ENCODE results near the gene GAN. TPM values are rescaled to one million over a fixed set of nuclear protein-coding genes. Genes with fewer than 3 reads are reported as not detected.

Gene GAN
- total and polyA plus RNA-seq, 10 of the 15 experiments (the other 5 are each of a cell fraction or from before 2014, with no cell fraction given) = 0.42 to 8.4 (median 2.5) TPM

DNA sequence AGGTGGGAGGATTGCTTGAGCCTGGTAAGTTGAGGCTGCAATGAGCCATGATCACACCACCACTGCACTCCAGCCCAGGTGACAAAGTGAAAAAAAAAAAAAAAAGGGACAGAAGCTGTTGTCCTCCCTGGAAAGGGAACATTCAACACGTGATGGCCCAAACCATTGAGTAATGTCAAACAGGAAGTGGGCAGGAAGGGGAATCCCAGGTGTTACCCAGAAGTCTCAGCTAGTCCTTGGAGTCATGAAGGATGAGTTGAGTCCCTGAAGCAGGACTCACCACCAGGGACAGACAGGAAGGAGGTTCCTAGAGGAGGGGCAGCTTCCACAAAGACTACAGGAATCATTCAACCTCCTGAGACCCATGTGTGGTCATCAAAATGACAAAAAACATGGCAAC lies 110.0 kb downstream of the GAN start:
- no peak overlapping the region for H3K9ac ChIP-seq (ENCODE audit: control insufficient read depth, insufficient read depth, low read length)
- H3K27me3 ChIP-seq (replicated peaks in 1 of 2; ENCODE audit: control insufficient read depth in 2 of 2, insufficient read depth in 2 of 2, low read length in 1 of 2) = no peaks in the 10 kb centered on the region
- in situ Hi-C loops (cut with MboI) (no loop called here), intact Hi-C loops (cut with micrococcal nuclease; ENCODE audit: unreplicated experiment) (no loop called here)
- ATAC-seq (peak; percentile 84), FAIRE-seq (peak; percentile 78), DNase-seq (ENCODE audit: low read depth, low spot score) (peak; percentile 68)
- ChIA-PET CTCF (interaction anchor here (0.5 to 1.5 kb wide), 4 partner anchors 15 to 466 kb away, joined by 3 read pairs; no protein-coding TSS in a partner anchor), RAD21 (ENCODE audit: unreplicated experiment) (interaction anchor here (0.7 to 1.5 kb wide), 3 partner anchors 273 to 294 kb away, joined by 3 to 5 read pairs (median 4); no protein-coding TSS in a partner anchor), POLR2A (interaction anchor here (0.9 kb wide), 1 partner anchor 57 kb away, joined by 3 read pairs; no protein-coding TSS in a partner anchor), SMC1A (ENCODE audit: uncharacterized antibody, unreplicated experiment) (interaction anchor here (0.9 to 1.4 kb wide), 4 partner anchors 18 to 272 kb away, joined by 3 to 5 read pairs (median 3); no protein-coding TSS in a partner anchor)
- no peak overlapping the region for H3K4me3 ChIP-seq
- H4K20me1 ChIP-seq (ENCODE audit: control insufficient read depth, insufficient read depth) = no peaks in the 10 kb centered on the region
- H3K79me2 ChIP-seq (ENCODE audit: control insufficient read depth, insufficient read depth, low read length) = no peaks in the 10 kb centered on the region
- peaks cover 5% of the 10 kb centered on the region; the same call in 1 of the 2 replicates for H3K4me1 ChIP-seq (ENCODE audit: control insufficient read depth, insufficient read depth, low read length)
- no peaks in the 10 kb centered on the region for H3K36me3 ChIP-seq (ENCODE audit: control insufficient read depth in 2 of 2, insufficient read depth in 2 of 2, low read length in 1 of 2)
- peak overlapping the region; percentile 25 for H2AFZ ChIP-seq (ENCODE audit: control insufficient read depth, low read depth, low read length)
- no TSS peak for BruUV-seq (replicated peaks)
- H3K27ac ChIP-seq (ENCODE audit: control insufficient read depth, insufficient read depth) = no peak overlapping the region
- no peak overlapping the region for H3K4me2 ChIP-seq (ENCODE audit: control insufficient read depth, insufficient read depth)
- WGBS (ENCODE audit: insufficient coverage, insufficient replicate concordance, low lambda C conversion rate, missing lambda C conversion rate) = 0% methylated on average over 1 of the region's 1 CpG
- H3K9me3 ChIP-seq (replicated peaks; ENCODE audit: control insufficient read depth, insufficient read depth, low read length) = no peaks in the 10 kb centered on the region; the same call in 1 of the 3 replicates
- peak; percentile 72 to 82; a peak in 3 of 4 replicates for TF ChIP-seq BHLHE40 (IDR thresholded peaks at IDR 0.05; ENCODE audit: borderline replicate concordance in 1 of 2, low read depth in 2 of 2, low read length in 1 of 2)
- TF ChIP-seq BMI1 (IDR thresholded peaks at IDR 0.05; ENCODE audit: borderline replicate concordance) = no peak
- TF ChIP-seq, protein P1, sequence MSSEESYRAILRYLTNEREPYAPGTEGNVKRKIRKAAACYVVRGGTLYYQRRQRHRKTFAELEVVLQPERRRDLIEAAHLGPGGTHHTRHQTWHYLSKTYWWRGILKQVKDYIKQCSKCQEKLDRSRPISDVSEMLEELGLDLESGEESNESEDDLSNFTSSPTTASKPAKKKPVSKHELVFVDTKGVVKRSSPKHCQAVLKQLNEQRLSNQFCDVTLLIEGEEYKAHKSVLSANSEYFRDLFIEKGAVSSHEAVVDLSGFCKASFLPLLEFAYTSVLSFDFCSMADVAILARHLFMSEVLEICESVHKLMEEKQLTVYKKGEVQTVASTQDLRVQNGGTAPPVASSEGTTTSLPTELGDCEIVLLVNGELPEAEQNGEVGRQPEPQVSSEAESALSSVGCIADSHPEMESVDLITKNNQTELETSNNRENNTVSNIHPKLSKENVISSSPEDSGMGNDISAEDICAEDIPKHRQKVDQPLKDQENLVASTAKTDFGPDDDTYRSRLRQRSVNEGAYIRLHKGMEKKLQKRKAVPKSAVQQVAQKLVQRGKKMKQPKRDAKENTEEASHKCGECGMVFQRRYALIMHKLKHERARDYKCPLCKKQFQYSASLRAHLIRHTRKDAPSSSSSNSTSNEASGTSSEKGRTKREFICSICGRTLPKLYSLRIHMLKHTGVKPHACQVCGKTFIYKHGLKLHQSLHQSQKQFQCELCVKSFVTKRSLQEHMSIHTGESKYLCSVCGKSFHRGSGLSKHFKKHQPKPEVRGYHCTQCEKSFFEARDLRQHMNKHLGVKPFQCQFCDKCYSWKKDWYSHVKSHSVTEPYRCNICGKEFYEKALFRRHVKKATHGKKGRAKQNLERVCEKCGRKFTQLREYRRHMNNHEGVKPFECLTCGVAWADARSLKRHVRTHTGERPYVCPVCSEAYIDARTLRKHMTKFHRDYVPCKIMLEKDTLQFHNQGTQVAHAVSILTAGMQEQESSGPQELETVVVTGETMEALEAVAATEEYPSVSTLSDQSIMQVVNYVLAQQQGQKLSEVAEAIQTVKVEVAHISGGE (CRISPR knock-in tag; IDR thresholded peaks at IDR 0.05) = no peak
- TF ChIP-seq, protein P2, sequence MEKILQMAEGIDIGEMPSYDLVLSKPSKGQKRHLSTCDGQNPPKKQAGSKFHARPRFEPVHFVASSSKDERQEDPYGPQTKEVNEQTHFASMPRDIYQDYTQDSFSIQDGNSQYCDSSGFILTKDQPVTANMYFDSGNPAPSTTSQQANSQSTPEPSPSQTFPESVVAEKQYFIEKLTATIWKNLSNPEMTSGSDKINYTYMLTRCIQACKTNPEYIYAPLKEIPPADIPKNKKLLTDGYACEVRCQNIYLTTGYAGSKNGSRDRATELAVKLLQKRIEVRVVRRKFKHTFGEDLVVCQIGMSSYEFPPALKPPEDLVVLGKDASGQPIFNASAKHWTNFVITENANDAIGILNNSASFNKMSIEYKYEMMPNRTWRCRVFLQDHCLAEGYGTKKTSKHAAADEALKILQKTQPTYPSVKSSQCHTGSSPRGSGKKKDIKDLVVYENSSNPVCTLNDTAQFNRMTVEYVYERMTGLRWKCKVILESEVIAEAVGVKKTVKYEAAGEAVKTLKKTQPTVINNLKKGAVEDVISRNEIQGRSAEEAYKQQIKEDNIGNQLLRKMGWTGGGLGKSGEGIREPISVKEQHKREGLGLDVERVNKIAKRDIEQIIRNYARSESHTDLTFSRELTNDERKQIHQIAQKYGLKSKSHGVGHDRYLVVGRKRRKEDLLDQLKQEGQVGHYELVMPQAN (conservative IDR thresholded peaks at IDR 0.05) = no peak
- TF ChIP-seq SMAD5 (IDR thresholded peaks at IDR 0.05; ENCODE audit: low read depth) = no peak
- TF ChIP-seq CBX3 (IDR thresholded peaks at IDR 0.05; ENCODE audit: borderline replicate concordance, low read depth) = no peak
- TF ChIP-seq, protein P3, sequence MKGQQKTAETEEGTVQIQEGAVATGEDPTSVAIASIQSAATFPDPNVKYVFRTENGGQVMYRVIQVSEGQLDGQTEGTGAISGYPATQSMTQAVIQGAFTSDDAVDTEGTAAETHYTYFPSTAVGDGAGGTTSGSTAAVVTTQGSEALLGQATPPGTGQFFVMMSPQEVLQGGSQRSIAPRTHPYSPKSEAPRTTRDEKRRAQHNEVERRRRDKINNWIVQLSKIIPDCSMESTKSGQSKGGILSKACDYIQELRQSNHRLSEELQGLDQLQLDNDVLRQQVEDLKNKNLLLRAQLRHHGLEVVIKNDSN (IDR thresholded peaks at IDR 0.05; ENCODE audit: borderline replicate concordance, extremely low read length, insufficient read depth, low read depth, low read length) = peak; percentile 54
- peak; percentile 62 to 69 for TF ChIP-seq IKZF2 (IDR thresholded peaks at IDR 0.05)
- no peak for TF ChIP-seq HDAC2 (IDR thresholded peaks at IDR 0.05)
- TF ChIP-seq, protein P4, sequence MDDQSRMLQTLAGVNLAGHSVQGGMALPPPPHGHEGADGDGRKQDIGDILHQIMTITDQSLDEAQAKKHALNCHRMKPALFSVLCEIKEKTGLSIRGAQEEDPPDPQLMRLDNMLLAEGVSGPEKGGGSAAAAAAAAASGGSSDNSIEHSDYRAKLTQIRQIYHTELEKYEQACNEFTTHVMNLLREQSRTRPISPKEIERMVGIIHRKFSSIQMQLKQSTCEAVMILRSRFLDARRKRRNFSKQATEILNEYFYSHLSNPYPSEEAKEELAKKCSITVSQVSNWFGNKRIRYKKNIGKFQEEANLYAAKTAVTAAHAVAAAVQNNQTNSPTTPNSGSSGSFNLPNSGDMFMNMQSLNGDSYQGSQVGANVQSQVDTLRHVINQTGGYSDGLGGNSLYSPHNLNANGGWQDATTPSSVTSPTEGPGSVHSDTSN (IDR thresholded peaks at IDR 0.05; ENCODE audit: insufficient replicate concordance, low read depth, low read length) = no peak
- peak; percentile 80 for TF ChIP-seq EED (IDR thresholded peaks at IDR 0.05; ENCODE audit: low read depth)
- TF ChIP-seq SPI1 (IDR thresholded peaks at IDR 0.05; ENCODE audit: borderline replicate concordance, insufficient read depth, low read depth, low read length) = peak; percentile 80
- TF ChIP-seq NFYA (IDR thresholded peaks at IDR 0.05; ENCODE audit: borderline replicate concordance, low read depth, low read length) = no peak
- TF ChIP-seq NBN (IDR thresholded peaks at IDR 0.05) = no peak
- TF ChIP-seq IKZF1 (conservative IDR thresholded peaks at IDR 0.05) = peak; percentile 54
